HG02870 (cell line): ENCODE data around the gene FMNL3.
"Not testable (repeated sequence)": the region's sequence is repeated elsewhere in the genome, so short reads cannot be mapped to it uniquely, and the experiment has no call there.

Experiments
- ATAC-seq: cut with Tn5 transposase; IDR thresholded peaks from one replicate; pipeline ENCODE4 v1.9.1; 2021; ENCODE audit warnings: mild to moderate bottlenecking, moderate library complexity; ENCODE audit not compliant: unreplicated experiment

FMNL3 gene

DNA sequence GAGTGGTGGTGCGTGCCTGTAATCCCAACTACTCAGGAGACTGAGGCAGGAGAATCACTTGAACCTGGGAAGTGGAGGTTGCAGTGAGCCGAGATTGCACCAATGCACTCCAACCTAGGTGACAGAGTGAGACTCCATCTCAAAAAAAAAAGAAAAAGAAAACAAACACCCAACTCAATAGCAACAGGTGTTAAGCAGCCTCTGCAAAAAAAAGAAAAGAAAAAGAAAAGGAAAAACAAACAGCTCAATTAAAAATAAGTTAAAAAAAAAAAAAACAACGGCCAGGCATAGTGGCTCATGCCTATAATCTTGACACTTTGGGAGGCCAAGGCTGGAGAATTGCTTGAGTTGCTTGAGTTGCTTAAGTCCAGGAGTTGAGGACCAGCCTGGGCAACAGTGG, 10.6 kb upstream of the FMNL3 start:
- ATAC-seq = not testable (repeated sequence)

DNA sequence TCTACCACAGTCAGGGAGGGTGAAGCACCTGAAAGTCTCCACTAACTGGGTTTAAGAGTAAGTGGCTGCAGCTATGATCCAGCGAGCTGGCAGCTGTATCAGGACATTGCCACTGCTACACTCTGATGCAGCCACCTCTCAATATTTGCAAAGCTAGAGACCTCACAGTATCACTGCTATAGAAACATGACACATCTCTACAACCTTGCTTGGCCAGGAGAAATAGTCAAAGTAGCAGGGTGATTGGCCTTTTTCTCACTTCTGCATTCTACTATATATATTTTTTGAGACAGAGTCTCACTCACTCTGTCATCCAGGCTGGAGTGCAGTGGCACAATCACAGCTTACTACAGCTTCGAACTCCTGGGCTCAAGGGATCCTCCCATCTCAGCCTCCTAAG, 9.3 kb upstream of the FMNL3 start:
- ATAC-seq = peak; percentile 84

DNA sequence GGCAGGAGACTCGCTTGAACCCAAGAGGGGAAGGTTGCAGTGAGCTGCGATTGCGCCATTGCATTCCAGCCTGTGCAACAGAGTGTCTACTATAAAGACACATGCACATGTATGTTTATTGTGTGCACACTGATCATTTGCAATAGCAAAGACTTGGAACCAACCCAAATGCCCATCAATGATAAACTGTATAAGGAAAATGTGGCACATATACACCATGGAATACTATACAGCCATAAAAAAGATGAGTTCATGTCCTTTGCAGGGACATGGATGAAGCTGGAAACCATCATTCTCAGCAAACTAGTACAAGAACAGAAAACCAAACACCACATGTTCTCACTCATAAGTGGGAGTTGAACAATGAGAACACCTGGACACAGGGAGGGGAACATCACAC, 6.7 kb upstream of the FMNL3 start:
- ATAC-seq = not testable (repeated sequence)

GRCh38 chr12:49708851-49709250, 1.6 kb upstream of the FMNL3 start:
- ATAC-seq = no peak

- ATAC-seq = no peak
Observed at GRCh38 chr12:49707812-49708147, 575 bp upstream of the FMNL3 start.

DNA sequence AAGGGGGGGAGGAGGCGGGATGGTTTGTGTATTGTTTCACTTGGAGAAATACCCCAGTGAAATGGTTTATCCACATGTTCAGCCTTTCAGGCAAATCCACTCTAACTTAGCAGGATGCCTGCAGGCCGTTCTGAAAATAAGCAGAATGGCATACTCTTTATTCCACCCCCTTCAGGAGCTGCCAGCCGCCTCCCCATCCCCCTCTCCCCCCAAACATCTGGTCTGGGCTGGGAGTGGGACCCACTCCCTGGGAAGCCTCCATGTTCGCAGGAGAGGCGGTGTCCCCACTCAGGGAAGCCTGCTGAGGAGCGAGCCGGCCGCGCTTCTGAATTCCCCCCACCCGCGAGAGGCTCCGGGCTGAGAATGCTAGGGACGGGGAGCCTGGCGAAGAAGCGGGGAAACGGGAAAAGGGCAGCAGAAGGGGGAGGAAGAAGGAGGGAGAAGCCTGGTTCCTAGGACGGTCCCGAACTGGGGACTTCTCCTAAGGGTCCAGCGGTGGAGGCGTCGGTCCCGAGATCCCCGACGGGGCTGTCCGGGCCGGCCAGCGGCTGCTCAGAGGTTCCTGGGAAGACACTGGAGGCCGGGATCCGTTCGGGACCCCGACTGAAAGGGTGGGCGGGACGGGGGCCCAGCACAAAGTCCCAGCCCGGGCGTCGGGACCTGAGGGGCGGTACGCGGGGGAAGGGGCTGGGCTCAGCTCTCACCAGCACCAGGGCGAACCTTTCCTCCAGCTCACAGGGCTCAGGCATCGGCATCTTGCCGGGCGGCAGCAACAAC, 666 bp downstream of the FMNL3 start:
- ATAC-seq = peak; percentile 21

DNA sequence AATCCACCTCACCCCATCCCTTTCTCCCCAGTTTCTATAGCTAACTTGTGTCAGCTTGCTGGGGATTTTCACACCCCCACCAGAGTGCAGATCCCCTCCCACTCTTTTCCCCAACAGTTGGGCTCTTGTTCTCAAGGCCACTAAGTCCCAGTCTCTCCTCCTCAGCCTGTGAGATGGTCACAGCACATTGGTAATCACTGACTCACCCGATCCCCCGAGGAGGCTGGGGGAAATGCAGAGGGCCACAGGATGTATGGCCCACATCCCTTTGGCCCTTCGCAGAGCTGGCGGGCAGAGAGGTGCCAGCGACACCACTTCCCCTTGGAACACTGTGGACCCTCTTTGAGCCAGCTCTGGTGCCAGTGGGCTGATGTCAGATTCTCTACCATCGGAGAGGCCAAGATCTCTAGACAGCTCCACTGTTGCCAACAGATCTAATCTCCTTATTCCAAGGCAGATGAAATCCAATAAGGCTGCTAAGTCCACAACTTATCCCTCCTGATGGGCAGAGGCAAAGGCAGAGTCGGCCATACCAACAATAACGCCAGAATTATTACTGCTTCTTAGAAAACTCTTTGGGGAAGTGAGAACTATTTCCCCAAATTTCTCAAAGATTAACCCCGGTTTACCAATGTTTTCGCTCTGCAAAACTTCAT, 1.6 kb downstream of the FMNL3 start:
- ATAC-seq = no peak

DNA sequence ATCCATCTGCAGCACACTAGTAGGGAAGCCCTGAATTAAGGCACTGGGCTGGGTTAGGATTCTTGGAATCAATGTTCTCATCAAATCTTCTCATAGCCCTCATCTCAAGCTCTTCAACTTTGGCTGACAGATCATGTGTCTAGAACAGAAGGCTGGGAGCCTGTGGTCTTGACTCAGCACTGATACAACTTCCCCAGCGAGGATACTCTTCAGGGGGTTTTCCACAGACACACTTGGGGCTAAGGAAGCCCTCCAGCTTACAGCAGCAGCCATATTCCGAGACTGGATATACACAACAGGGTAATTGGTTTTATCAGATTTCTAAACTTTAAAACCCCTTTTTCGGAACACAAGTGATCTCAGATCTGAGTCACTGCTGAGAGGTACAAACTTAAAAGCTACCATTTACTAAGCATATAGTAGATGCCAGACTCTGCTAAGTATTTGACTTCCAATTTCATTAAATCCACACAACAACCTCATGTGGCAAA, 3.5 kb downstream of the FMNL3 start:
- ATAC-seq = no peak

DNA sequence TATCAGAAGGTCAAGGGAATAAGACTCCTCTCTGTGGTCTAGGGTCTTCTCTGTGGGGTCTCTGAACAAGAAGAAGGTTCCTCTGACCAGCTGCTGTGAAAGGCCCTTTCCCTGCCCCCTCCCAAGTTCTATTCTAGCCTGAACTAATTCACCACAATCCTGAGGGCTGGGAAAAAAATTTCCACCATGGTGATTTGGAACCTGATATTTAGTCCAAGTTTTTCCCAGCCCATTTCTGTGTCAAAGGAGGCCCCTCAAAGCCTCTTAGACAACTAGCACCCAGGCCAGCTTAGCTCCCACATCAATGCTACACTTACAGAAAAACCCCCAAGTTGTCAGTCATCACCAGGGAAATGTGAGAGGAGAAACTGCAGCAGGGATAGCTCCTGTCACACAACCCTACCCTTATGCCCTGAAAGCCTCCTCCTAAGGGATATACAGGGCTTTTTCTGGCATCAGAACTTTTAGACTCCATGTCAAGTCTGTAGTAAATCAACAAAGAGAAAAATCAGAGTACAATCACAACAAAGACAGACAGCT, 4.5 kb downstream of the FMNL3 start:
- ATAC-seq = no peak

GRCh38 chr12:49702009-49702408, 5.2 kb downstream of the FMNL3 start:
- no peak for ATAC-seq

DNA sequence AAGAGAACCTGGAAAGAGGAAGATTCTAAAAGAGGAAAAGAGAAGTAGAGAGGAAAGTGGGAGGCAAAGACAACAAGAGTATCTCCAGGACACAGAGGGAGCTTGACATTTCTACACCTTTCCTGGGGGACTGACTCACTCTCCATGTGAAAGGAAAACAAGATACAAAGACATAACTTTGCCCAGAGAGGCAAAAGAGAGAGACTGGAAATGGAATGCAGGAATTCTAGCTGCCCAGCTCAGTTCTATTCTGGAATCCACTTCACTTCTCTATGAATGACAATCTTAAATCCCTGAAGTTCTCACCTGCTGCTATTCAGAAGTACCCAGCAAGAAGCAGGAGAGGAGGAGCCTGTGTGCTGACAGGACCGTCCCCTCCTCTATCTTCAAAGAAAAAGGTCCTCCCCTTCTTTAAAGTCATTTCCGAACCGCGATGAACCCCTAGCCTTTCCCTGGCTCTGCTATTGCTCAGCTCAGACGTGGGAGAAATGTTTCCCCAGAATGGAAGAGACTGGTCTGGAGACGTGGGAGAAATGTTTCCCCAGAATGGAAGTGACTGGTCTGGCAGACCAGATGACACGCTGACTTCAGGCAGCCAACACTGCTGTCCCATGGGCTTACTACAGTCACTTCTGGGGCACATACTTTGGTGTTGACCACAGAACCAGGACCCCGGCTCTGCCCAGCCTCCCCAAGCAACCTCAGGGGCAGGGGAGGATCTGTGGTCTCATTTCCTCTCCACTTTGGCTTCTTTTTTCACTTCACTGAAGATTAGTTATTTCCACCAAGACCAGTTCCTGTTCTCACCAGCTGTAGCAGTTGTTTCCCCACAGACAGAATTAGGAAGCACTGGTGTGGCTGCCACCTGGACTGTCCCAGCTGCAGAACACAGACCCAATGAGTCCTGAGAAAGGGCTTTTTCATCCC, 8.3 kb downstream of the FMNL3 start:
- ATAC-seq = peak; percentile 62

GRCh38 chr12:49697808-49698207, 9.4 kb downstream of the FMNL3 start:
- ATAC-seq = no peak

DNA sequence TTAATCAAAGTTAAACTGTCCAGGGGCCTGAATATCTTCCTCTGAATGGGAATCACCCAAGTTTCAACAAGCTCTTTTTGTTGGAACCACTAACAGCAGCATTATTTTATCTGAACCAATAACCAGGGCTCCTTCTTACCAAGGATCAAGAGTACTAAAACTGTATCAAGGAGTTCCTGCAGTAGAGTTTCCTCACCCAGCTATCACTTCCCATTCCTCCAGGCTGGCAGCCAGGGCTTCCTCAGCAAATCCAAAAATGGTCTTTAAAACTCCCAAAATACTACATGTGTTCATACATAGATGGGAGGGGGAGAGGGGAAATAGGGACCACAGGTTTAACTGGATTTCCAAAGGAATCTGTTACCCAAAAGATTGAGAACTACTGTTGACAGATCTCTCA, 10.5 kb downstream of the FMNL3 start:
- no peak for ATAC-seq

DNA sequence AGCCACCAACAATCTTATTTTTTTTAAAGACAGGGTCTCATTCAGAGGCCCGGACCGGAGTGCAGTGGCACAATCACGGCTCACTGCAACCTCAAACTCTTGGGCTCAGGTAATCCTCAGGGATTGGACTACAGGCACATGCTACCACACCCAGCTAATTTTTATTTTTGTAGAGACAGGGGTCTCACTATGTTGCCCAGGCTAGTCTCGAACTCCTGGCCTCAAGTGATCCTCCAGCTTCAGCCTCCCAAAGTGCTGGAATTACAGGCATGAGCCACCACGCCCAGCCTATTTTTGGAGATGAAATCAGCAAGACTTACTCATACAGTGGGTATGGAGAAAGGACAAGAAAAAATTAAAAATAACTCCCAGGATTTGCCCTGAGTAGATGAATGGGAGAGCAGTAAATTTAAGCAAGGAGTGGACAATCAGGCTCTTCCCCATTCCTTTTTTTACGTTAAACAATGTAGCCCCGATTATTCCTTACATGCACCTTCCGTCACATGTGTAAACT, 13.2 kb downstream of the FMNL3 start:
- no peak for ATAC-seq

DNA sequence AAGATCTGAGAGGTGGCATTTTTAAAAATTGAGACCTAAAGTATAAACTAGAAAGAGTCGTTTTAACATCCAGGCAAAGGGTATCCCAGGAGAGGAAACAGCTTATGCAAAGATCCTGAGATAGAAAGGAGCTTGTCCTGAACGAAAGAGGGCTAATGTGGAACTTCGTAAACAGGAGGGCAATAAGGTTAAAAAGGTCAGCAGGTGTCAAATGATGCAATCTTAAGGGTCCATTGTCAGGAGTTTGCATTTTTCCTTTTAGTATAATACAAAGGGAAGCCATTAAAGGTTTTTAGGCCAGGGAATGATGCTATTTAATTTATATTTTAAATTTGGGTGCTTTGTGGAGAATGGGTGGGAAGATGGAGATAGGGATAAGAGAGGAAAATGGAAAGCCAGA, 14.4 kb downstream of the FMNL3 start:
- ATAC-seq = no peak

DNA sequence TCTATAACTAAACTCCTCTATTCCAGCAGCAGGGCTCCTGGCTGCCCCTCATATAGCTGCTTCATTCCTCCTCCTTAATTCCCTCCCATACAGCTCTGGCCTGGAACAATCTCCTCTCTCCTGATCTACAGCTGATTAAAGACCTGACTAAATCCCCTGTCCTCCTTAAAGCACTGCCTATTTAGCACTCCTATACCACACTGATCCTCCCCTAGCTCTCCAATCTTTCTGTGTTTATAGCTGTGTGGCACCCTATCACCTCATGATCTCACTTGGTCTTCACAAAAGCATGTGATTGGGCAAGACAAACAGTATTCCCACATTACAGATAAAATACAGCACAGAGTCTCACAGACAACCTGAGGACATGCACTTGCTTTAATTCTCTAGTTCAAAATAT, 17.4 kb downstream of the FMNL3 start:
- ATAC-seq = no peak

DNA sequence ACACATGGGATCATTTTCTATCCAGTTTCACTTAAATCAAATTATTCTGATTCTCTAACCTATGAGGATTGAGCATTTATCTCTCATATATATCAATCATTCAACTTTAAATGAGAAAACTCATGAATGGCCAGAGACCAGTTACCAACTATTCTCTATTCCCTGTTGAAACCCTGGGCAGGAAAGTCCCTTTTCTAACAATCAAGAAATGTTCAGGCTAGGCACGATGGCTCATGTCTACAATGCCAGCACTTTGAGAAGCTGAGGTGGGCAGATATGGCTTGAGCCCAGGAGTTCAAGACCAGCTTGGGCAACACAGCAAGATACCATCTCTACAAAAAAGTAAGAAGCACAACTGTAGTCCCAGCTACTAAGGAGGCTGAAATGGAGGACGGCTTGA, 18.0 kb downstream of the FMNL3 start:
- ATAC-seq = no peak

- no peak for ATAC-seq
Observed at GRCh38 chr12:49687941-49688340, 19.3 kb downstream of the FMNL3 start.

DNA sequence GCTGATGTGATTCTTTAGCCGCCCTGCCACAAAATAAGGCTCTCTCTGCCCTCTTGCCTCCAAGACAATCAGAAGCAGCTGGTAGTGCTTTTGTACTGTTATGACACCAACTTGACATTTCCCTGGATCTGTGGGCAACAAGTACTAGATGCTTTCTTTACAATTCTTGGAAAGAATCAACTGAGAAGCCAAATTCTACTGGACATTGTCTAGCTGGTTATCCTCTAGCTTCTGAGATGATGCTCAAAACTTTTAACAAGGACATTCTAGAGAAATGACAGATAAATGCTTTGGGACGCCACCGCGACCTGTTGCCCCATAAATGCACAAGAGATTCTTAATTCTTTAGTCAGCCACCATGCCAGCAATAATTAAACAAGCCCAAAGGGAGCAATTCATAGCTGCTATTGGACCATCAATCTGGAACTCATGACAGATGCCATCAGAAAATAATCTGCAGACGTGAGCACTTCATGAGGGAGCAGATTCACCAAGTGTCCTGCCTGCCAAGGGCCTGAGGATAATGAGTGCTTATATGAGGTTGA, 22.8 kb downstream of the FMNL3 start:
- no peak for ATAC-seq

DNA sequence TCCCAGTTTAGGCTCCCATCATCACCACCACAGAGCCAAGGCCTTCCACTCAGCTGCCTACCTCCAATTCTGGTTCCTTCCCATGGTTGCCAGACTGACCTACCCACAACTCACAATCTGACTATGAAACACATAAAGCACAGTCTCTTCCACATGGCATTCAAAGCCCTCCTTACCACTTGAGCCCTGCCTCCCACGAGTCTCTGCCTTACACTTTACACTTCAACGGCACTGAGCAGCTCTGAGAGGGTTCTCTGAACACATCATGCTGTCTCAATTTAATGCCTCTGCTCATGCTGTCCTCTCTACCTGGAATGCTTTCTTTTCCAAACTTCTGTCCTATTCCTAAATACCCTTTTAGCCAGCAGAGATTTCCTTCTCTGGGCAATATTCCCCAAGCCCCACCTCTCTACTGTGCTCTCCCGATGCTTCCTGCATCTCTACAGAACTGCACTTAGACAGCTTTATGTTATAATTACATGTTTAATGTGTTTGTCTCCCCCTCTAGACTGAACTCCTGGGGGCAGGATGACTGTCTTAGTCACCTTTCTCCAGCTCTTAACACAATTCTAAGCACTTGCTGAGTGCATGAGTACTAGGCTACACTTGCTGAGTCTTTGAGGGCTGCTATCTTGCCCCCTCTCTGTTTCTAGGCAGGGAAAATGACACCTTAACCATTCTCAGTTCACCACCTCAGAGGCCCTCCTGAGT, 23.5 kb downstream of the FMNL3 start:
- ATAC-seq = no peak
